CD4-positive, alpha-beta T cell treated with Interferon alpha-2 for 1 hour (primary cell): ENCODE data around the gene METTL26.

Experiments used
- DNase-seq, 2 donors: peaks; one replicate each; pipeline ENCODE4 v3.0.0-alpha.2; 2020 to 2022

The METTL26 gene

DNA sequence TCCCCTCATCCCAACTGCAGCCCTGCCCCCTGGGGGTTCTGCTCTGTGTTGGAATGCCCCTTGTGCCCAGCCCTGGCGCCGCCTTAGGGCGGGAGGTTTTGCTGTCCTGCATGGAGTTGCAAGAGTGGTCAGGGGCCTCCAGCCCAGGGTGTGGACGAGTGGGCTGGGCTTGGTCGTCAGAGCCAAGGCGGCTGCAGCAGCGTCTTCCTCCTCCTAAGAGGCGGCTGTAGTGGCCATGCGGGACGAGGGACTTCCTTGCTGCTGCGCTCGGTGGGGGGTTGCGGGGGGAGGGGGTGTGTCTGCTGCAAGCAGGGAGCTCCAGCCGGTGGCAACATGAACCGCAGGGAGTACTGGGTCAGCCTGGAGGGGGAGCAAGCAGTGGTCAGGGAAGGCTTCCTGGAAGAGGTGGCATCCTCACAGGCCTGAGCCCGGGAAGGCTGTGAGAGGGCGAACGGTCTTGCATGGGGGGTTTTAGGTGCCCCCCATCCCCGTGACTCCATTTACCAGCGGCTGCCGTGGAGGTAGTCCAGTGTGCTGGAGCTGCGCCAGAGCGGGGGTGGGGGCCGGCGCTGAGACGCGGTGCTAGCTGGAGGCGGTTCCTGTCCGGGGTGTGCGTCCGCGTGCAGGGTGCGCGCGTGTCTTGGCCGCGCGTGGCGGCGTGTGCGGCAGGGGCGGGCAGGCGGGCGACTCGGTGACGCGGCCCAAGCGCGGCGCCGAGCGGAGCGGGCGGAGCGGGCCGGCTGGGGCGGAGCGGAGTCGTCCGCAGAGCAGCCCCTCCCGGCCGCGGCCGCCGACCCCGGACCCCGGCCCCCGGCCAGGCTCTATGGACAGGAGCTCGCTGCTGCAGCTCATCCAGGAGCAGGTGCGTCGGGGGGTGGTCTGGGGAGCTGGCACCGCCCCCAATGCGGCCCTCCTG lies 39.1 kb upstream of the METTL26 start, which contains the start of gene RHBDL1:
TSS of gene RHBDL1 (plus strand) at position 704 of the 916 bp plus-strand sequence. CDS start at position 824, 120 bp downstream.
- DNase-seq: no peak

DNA sequence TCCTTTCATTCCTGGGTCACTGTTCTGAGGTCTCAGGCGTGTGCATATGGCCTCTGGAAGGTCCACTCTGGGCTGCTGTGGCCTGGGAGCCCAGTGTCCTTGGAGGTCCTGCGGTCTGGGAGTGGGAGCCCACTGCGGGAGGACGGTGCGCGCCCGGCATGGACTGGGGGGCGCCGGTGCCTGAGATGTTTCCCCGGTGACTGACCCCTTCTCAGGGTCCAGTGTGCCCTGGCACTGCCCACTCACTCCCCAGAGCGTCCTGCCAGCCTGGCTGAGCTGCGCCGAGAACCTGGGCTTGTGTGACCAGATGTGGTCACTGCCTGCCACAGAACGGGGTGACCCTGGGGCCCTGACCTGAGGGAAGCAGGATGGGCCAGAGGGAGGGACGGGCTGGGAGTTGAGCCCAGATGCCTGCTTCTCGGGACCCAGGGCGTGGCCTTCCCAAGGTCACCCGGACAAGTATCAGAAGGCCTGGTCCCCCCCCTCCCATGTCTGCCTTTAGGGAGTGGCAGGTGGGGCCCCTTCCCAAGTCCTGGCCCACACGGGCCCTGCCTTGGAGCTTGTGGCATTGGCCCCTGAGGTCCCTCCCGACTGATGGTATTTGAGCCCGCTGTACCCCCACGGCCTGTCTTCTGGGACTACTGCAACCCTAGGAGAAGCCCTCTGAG lies 38.2 kb upstream of the METTL26 start:
- DNase-seq: no peak

DNA sequence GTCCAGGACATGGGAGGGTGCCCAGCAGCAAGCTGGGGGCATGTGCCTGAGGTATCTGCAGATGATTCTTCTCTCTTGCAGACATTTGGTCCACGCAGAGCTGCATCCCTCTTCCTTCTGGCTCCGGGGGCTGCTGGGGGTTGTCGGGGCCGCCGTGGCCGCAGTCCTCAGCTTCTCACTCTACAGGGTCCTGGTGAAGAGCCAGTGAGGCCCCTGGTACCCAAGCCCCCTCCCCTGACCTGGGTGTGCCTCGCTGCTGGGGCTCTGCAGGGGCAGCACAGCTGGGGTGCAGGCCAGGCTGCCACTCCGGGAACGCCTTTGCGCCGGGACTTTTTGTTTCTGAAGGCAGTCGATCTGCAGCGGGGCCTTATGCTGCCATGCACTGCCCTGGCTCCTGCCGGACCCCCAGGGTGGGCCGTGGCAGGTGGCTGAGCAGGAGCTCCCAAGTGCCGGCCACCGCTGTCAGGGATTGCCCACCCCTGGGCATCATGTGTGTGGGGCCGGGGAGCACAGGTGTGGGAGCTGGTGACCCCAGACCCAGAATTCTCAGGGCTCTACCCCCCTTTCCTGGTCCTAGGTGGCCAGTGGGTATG lies 37.4 kb upstream of the METTL26 start:
- DNase-seq: no peak

GRCh38 chr16:672851-673250 lies 36.7 kb upstream of the METTL26 start:
- DNase-seq: no peak

GRCh38 chr16:672371-672770 lies 36.3 kb upstream of the METTL26 start:
- no peak for DNase-seq

GRCh38 chr16:671353-672131 lies 35.4 kb upstream of the METTL26 start:
- no peak for DNase-seq

GRCh38 chr16:670485-671352 lies 34.6 kb upstream of the METTL26 start:
- DNase-seq: no peak

- no peak for DNase-seq
Measured at GRCh38 chr16:669666-670065, 33.6 kb upstream of the METTL26 start.

DNA sequence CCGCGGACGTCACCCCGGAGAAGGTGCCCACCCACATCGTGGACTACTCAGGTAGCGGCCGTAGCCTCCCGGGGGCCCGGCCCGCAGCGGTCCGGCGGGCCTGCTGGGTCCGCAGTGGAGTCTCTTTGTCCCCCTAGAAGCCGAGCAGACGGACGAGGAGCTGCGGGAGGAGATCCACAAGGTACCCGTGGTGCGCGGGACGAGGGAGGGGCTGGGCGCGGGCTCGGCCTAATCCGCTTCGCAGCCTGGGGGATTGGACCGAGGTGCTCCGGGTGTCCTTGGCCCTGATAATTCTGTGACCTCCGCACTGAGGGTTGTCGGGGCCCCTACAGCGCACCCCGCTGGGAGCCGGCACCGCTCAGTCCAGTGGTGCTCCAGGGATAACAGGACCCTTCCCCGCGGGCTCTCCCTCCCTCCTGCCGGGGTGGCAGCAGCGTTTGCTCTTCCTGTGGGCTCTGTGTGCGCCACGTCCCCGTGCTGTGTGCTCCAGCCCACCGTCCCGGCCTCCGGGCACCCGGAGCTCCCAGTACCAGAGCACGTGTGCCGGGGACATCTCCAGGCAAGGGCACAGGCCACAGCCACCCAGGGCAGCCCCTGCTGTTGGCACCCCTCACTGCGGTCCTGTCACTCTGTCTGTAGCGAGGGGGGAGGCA lies 32.5 kb upstream of the METTL26 start:
- DNase-seq: no peak

DNA sequence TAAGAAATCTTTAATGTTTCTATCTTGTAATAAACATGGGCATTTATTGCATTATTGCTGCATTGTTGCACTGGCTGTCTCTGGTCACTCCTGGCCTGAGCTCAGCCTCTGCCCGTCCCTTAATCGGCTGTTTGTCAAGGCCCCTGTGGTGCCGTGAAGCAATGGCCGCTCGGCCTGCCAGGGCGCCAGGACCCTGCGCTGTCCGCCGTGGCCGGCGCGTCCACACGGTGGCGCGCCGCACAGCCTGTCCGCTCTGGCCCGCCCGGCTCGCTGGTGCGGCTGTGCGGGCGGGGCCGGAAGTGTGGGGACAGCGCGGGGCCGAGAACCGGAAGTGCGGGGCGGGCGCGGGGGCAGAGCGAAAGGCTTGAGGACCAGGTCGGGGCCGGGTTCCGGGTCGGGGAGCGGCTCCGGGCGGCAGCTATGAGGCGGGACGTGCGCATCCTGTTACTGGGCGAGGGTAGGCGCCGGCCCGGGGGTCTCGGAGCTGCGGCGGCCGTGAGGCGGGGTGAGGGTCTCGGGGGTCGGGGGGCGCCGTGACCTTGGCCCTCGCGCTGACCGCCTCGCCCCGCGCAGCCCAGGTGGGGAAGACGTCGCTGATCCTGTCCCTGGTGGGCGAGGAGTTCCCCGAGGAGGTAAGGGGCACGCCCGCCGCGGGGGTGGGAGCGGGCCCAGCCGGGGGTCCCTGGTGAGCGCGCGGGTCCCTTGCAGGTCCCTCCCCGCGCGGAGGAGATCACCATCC lies 31.8 kb upstream of the METTL26 start, which contains the start of gene RHOT2:
TSS of gene RHOT2 (plus strand) at position 353 of the 739 bp plus-strand sequence. CDS start at position 421, 68 bp downstream.
- peak; percentile 92 to 94 for DNase-seq

GRCh38 chr16:667113-667779 lies 31.1 kb upstream of the METTL26 start:
- DNase-seq: no peak

DNA sequence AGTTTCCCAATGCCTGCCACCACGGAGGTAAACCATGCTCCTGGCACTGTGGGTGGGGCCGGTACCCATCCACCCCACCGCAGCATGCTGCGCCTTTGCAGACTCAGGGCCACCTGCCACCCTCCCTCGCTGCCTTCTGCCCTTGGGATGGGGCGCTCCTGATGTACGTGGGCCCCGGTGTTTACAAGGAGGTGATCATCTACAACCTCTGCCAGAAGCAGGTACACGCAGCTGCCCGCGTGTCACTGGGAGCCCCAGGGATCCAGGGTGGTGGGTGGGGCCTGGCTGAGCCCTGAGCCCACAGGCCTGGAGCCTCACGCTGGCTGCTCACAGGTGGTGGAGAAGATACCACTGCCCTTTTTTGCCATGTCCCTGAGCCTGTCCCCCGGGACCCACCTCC lies 30.5 kb upstream of the METTL26 start:
- DNase-seq: no peak

DNA sequence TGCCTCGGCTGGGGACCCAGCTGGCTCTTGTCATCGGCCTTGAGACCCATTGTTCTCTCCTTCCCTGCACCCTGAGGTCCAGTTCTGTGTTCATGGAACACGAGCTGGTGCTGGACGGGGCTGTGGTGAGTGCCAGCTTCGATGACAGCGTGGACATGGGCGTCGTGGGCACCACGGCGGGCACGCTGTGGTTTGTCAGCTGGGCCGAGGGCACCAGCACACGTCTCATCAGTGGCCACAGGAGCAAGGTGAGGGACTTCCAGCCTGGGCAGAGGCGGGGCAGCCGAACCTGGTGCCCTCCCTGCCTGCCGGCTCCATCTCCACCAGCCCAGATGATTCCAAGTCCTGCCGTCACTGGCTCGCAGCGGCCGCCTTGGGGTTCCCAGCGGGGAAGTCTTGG lies 26.5 kb upstream of the METTL26 start:
- no peak for DNase-seq

GRCh38 chr16:662095-662494 lies 26.0 kb upstream of the METTL26 start:
- DNase-seq: no peak

DNA sequence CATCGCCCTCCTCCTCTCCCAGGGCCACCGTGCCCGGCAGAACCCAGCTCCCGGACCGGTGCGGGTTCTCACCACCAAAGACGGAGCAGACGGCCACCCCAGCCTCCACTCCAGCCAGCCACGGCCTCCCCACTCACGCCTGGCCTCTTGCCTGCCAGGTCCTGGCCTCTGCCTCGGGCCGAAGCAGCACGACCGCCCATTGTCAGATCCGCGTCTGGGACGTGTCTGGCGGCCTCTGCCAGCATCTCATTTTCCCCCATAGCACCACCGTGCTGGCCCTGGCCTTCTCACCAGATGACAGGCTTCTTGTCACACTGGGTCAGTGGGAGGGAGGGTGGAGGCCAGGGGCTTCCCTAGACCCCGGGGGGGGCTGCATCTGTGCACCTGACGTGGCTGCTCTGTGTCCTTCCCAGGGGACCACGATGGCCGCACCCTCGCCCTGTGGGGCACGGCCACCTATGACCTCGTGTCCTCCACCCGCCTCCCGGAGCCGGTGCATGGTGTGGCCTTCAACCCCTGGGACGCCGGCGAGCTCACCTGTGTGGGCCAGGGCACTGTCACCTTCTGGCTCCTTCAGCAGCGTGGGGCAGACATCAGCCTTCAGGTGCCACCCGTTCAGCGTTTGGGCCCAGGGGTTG lies 25.2 kb upstream of the METTL26 start:
- no peak for DNase-seq

DNA sequence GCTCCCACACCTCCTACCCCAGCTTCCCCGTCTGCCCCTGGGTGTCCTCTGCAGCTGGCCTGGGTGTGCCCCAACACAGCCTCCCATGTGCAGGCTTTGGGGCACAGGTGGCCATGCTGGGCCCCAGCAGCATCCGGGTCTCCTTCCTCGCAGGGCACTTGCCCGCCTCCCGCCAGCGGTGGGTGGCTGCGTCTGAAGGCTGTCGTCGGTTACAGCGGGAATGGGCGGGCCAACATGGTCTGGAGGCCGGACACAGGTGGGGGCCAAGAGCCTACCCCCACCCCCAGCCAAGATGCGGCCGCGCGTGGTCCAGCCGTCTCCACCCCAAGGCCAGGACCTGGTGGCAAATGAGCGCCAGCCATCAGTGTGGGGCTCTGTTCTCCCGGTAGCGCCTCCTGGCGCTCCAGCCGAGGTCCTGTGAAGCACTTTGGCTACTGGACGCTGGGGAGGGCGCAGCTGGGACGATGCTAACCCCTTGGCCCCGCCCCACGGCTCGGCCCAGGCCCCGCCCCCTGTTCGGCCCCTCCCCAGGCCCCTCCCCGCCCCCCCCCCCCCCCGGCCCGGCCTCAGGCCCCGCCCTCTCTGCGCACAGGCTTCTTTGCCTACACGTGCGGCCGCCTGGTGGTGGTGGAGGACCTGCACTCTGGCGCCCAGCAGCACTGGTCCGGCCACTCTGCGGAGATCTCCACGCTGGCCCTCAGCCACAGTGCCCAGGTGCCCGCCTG lies 24.5 kb upstream of the METTL26 start:
- peak; percentile 72 to 78 for DNase-seq

- DNase-seq: no peak
Measured at GRCh38 chr16:660132-660458, 24.0 kb upstream of the METTL26 start.

GRCh38 chr16:659618-660017 lies 23.5 kb upstream of the METTL26 start:
- no peak for DNase-seq
